Neural cell (in vitro differentiated cells): ENCODE results near the gene GINS1. TPM values are rescaled to one million over a fixed set of nuclear protein-coding genes. Genes with fewer than 3 reads are reported as not detected.

Experiments used
- H2AFZ ChIP-seq: fragments of 200-600, 300-800 bp; sonication (generic), shearing (Covaris generic); 2 replicates; pipeline ENCODE4 v1.6.0; 2014; ENCODE audit warnings: low read depth, mild to moderate bottlenecking, antibody characterized with exemption, low read length, moderate library complexity
- H3F3A ChIP-seq: fragments of 200-600 bp; shearing (Covaris generic); 2 replicates; pipeline ENCODE4 v1.6.1; 2016; ENCODE audit warnings: mild to moderate bottlenecking, moderate library complexity, mixed read lengths, antibody characterized with exemption, low read length; ENCODE audit not compliant: insufficient read depth, poor library complexity, severe bottlenecking
- H3K27ac ChIP-seq: fragments of 200-600, 300-800 bp; sonication (generic), shearing (Covaris generic); 2 replicates; pipeline ENCODE4 v1.5.1; 2014; ENCODE audit warnings: mild to moderate bottlenecking, low read length, moderate library complexity
- H3K27me3 ChIP-seq: fragments of 300-800, 200-600 bp; sonication (generic), shearing (Covaris generic); 2 replicates; pipeline ENCODE4 v1.6.0; 2014; ENCODE audit warnings: mild to moderate bottlenecking, low read depth, low read length, moderate library complexity; ENCODE audit not compliant: insufficient read depth
- H3K36me3 ChIP-seq: fragments of 300-800, 200-600 bp; sonication (generic), shearing (Covaris generic); 2 replicates; pipeline ENCODE4 v1.5.1; 2014; ENCODE audit warnings: mild to moderate bottlenecking, antibody characterized with exemption, low read length, moderate library complexity; ENCODE audit not compliant: insufficient read depth
- H3K4me2 ChIP-seq: fragments of 300-800, 200-600 bp; sonication (generic), shearing (Covaris generic); 2 replicates; pipeline ENCODE4 v1.6.0; 2014; ENCODE audit warnings: mild to moderate bottlenecking, low read length
- H3K4me3 ChIP-seq: fragments of 300-800, 200-600 bp; sonication (generic), shearing (Covaris generic); 2 replicates; pipeline ENCODE4 v1.5.1; 2014; ENCODE audit warnings: mild to moderate bottlenecking, low read length, moderate library complexity
- H3K79me2 ChIP-seq: fragments of 200-600 bp; shearing (Covaris generic); replicated peaks from 2 replicates; pipeline ENCODE4 v1.6.0; 2014; ENCODE audit warnings: mild to moderate bottlenecking, low read length, moderate library complexity; ENCODE audit not compliant: insufficient read depth
- H3K9ac ChIP-seq: fragments of 300-800, 200-600 bp; sonication (generic), shearing (Covaris generic); 2 replicates; pipeline ENCODE4 v1.6.1; 2016; ENCODE audit warnings: mild to moderate bottlenecking, low read length, mixed read lengths
- H3K9me2 ChIP-seq: fragments of 200-600 bp; shearing (Covaris generic); 2 replicates; pipeline ENCODE4 v1.6.1; 2016; ENCODE audit warnings: mild to moderate bottlenecking, low read length, mixed read lengths; ENCODE audit not compliant: insufficient read depth
- H3K9me3 ChIP-seq: fragments of 200-600, 300-800 bp; sonication (generic), shearing (Covaris generic); 2 replicates; pipeline ENCODE4 v1.6.1; 2016; ENCODE audit warnings: mild to moderate bottlenecking, mixed run types, low read length, moderate library complexity, mixed read lengths
- H4K20me1 ChIP-seq: fragments of 200-600 bp; shearing (Covaris generic); 2 replicates; pipeline ENCODE4 v1.6.1; 2016; ENCODE audit warnings: mild to moderate bottlenecking, mixed run types; ENCODE audit not compliant: insufficient read depth
- CTCF ChIP-seq: fragments of 450-650 bp; IDR thresholded peaks from 2 replicates; pipeline ENCODE4 v1.5.1; 2014; ENCODE audit warnings: antibody characterized with exemption, mild to moderate bottlenecking, moderate library complexity; ENCODE audit not compliant: poor library complexity, severe bottlenecking
- EP300 ChIP-seq: fragments of 450-650 bp; conservative IDR thresholded peaks from 2 replicates; pipeline ENCODE4 v1.6.1; 2014; ENCODE audit warnings: antibody characterized with exemption, mild to moderate bottlenecking, moderate library complexity; ENCODE audit not compliant: poor library complexity, severe bottlenecking
- EZH2 ChIP-seq: fragments of 200-600, 300-800 bp; shearing (Covaris generic), sonication (generic); IDR thresholded peaks from 2 replicates; pipeline ENCODE4 v1.6.1; 2014; ENCODE audit warnings: antibody characterized with exemption, low read length, borderline replicate concordance, mild to moderate bottlenecking; ENCODE audit not compliant: insufficient read depth, poor library complexity, severe bottlenecking
- MXI1 ChIP-seq: fragments of 450-650 bp; conservative IDR thresholded peaks from 2 replicates; pipeline ENCODE4 v1.6.1; 2014; ENCODE audit warnings: antibody characterized with exemption, mild to moderate bottlenecking; ENCODE audit not compliant: poor library complexity, severe bottlenecking
- POLR2AphosphoS5 ChIP-seq: IDR thresholded peaks from 2 replicates; pipeline ENCODE4 v1.6.1; 2012
- RAD21 ChIP-seq: fragments of 450-650 bp; conservative IDR thresholded peaks from 2 replicates; pipeline ENCODE4 v1.6.1; 2014; ENCODE audit warnings: antibody characterized with exemption, mild to moderate bottlenecking, moderate library complexity
- REST ChIP-seq: IDR thresholded peaks from 2 replicates; pipeline ENCODE4 v1.6.1; 2012; ENCODE audit warnings: borderline replicate concordance
- SMC3 ChIP-seq: fragments of 450-650 bp; conservative IDR thresholded peaks from 2 replicates; pipeline ENCODE4 v1.6.1; 2014; ENCODE audit warnings: antibody characterized with exemption, mild to moderate bottlenecking, moderate library complexity; ENCODE audit not compliant: poor library complexity
- TAF1 ChIP-seq: IDR thresholded peaks from 2 replicates; pipeline ENCODE4 v1.6.1; 2012; ENCODE audit warnings: low read depth
- polyA plus RNA-seq: library from polyadenylated mRNA; depleted of rRNA; stranded (reverse); fragments of >200 nt; gene quantifications from 2 replicates; pipeline ENCODE4 v1.2.3, GENCODE V29; 2014

Gene GINS1
- polyA plus RNA-seq, 1 donor from 2014 or later: 4.5 TPM

DNA sequence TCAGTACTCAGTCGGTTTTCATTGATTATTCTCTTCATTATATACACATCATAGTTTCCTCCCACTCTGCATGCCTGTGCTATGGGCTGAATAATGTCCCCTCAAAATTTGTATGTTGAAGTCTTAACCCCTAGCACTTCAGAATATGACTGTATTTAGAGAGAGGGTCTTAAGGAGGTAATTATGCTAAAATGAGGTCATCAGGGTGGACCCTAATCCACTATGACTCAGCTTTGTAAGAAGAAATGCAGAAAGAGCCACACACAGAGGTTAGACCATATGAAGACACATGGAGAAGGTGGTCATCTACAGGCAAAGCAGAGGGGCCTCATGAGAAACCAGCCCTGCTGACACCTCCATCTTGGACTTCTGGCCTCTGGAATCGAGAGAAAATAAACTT is 32.6 kb upstream of the GINS1 start:
- Histone ChIP-seq H4K20me1 (no peaks in the 10 kb centered on the region), H3K4me2 (no peak overlapping the region), H3K36me3 (no peaks in the 10 kb centered on the region), H3K9ac (no peak overlapping the region), H2AFZ (no peak overlapping the region), H3K79me2 (peaks cover 16% of the 10 kb centered on the region), H3K27ac (no peak overlapping the region), H3K9me3 (no peaks in the 10 kb centered on the region), H3K27me3 (no peaks in the 10 kb centered on the region), H3K9me2 (no peaks in the 10 kb centered on the region), H3F3A (no peaks in the 10 kb centered on the region), H3K4me3 (no peak overlapping the region)
- TF ChIP-seq RAD21 (no peak), EP300 (no peak), CTCF (no peak), SMC3 (no peak), EZH2 (no peak), TAF1 (no peak), MXI1 (no peak), POLR2AphosphoS5 (no peak), REST (no peak)

DNA sequence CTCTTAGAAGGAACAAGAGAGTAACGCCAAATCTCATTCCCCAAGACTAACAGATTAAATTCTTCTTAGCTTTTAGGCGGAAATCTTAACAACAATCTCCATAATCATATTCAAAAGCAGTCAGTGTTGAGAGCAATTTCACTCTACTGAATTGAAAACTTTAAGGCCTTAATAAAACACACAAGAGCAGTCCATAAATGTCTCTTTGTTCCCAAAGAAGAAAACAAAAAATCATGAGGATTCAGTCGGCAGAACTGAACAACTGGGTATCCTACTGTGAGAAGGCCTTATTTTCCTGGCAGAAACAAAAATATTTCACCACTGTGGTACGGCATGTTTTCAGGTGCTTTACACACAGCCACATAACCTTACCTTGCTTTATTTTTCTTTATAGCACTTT is 31.2 kb upstream of the GINS1 start:
- Histone ChIP-seq H3K79me2 (peaks cover 19% of the 10 kb centered on the region), H3K27ac (no peak overlapping the region), H3K36me3 (no peaks in the 10 kb centered on the region), H3K9ac (no peak overlapping the region), H2AFZ (no peak overlapping the region), H3K27me3 (no peaks in the 10 kb centered on the region), H3K9me3 (no peaks in the 10 kb centered on the region), H3K4me3 (no peak overlapping the region), H4K20me1 (no peaks in the 10 kb centered on the region), H3F3A (no peaks in the 10 kb centered on the region), H3K9me2 (no peaks in the 10 kb centered on the region), H3K4me2 (no peak overlapping the region)
- TF ChIP-seq EZH2: no peak
- TF ChIP-seq SMC3: no peak
- no peak for TF ChIP-seq REST
- TF ChIP-seq TAF1: no peak
- TF ChIP-seq MXI1: no peak
- no peak for TF ChIP-seq CTCF
- no peak for TF ChIP-seq EP300
- no peak for TF ChIP-seq RAD21
- TF ChIP-seq POLR2AphosphoS5: no peak
